Heart left ventricle (tissue), 16 donors: ENCODE measurements around the gene VANGL1. TPM values are rescaled to one million over a fixed set of nuclear protein-coding genes. Genes with fewer than 3 reads are reported as not detected.
A peak's percentile ranks its signal among the peaks of the same experiment; 100 is the strongest.

Experiments
- ATAC-seq, 4 donors: fragments of 200-7000 bp; cut with Tn5 transposase; one replicate each; pipeline ENCODE4 v1.9.1; 2020 to 2022; ENCODE audit warnings: moderate library complexity in 4 of 4, mild to moderate bottlenecking in 3 of 4, moderate number of reproducible peaks in 1 of 4
- DNase-seq, 5 donors: peaks; one replicate each; pipeline ENCODE4 v3.0.0-alpha.2; 2020
- H3K27ac ChIP-seq, 12 donors: fragments of 200-600 bp; sonication (generic) in 4 of 12; one replicate each; pipeline versions ENCODE4 v1.5.0 to v1.8.0; 2016 to 2022; ENCODE audit warnings: mild to moderate bottlenecking in 2 of 12
- H3K27me3 ChIP-seq, 9 donors: fragments of 200-600 bp; sonication (generic) in 2 of 9; one replicate each; pipeline versions ENCODE4 v1.5.1 to v1.8.0; 2016 to 2022; ENCODE audit warnings: mild to moderate bottlenecking in 3 of 9
- H3K36me3 ChIP-seq, 9 donors: fragments of 200-600 bp; sonication (generic) in 2 of 9; one replicate each; pipeline versions ENCODE4 v1.5.0 to v1.8.0; 2018 to 2022; ENCODE audit warnings: mild to moderate bottlenecking in 2 of 9
- H3K4me1 ChIP-seq, 12 donors: fragments of 200-600 bp; sonication (generic) in 4 of 12; one replicate each; pipeline versions ENCODE4 v1.5.0 to v1.8.0; 2016 to 2022; ENCODE audit warnings: mild to moderate bottlenecking in 3 of 12
- H3K4me3 ChIP-seq, 12 donors: fragments of 200-600 bp; sonication (generic) in 4 of 12; one replicate each; pipeline versions ENCODE4 v1.5.0 to v1.8.0; 2017 to 2022; ENCODE audit warnings: mild to moderate bottlenecking in 9 of 12, moderate library complexity in 4 of 12
- H3K9me3 ChIP-seq, 12 donors: fragments of 200-600 bp; sonication (generic) in 4 of 12; one replicate each; pipeline versions ENCODE4 v1.5.0 to v1.8.0; 2016 to 2022; ENCODE audit warnings: mild to moderate bottlenecking in 1 of 12
- CTCF ChIP-seq, 12 donors: fragments of 200-600 bp; sonication (generic) in 4 of 12; IDR thresholded peaks; one replicate each; pipeline versions ENCODE4 v1.5.0 to v1.8.0; 2018 to 2022; ENCODE audit warnings: antibody characterized with exemption in 12 of 12, mild to moderate bottlenecking in 5 of 12
- POLR2A ChIP-seq, 2 donors: fragments of 450-650 bp; IDR thresholded peaks; one replicate each; pipeline ENCODE4 v1.6.1; 2017; ENCODE audit warnings: antibody characterized with exemption in 2 of 2, mild to moderate bottlenecking in 2 of 2, moderate library complexity in 2 of 2
- WGBS, 4 donors: extraction: QIAGEN DNeasy Blood & Tissue Kit in 2 of 4; methylation state at CpG; one replicate each; pipeline versions ENCODE4 v1.1.5 to v1.1.7; 2013 to 2018; 5-methylcytosine and 5-hydroxymethylcytosine counted together
- intact Hi-C, 10 donors: fragments of 100-400 bp; cut with DNase I; formaldehyde crosslinking; loops; one replicate each; pipeline versions ENCODE4 v1.11.1 to v1.14.2; 2022
- polyA plus RNA-seq, 2 donors: library from polyadenylated mRNA; stranded (reverse); fragments of 200-250 nt; gene quantifications; one replicate each; pipeline ENCODE4 v1.2.3, GENCODE V29; 2013
- total RNA-seq, 9 donors: library from RNA; depleted of rRNA in 2 of 9; stranded (reverse); fragments of >200 nt in 2 of 9; fragmentation: NEBNext Ultra II Directional in 3 of 9; extraction: Animal tissue kit (Norgen Biotek cat#: 25700) in 3 of 9; gene quantifications; one replicate each; pipeline versions ENCODE4 v1.1.0 to v1.2.4, GENCODE V29; 2016 to 2023
- donor health status: ischemic (EF 13 %, LVEDD 7.1; RV severe dilation, severe dysfunction).
- donor health status: healthy with polysubstance abuse.
- donor health status: DM: no; HTN: yes; CAD: no.
- donor health status: DM: no; HTN: no; CAD: no.
- donor health status: ischemic (EF 25% LVEDD 6.9; RV normal size, moderate dysfunction).
- donor health status: ischemic (EF 25% LVEDD 5.7; RV mildly dilated, moderate dysfunction).
- donor health status: healthy.
- donor health status: DM: yes; HTN: yes; CAD: no.
- donor health status: ischemic (EF 35%, LVEDD 5.7; RV mildly dilated, moderate dysfunction).
- donor health status: nonischemic (EF 11% LVEDD 7.7; RV severe dilation, severe dysfunction).
- donor health status: DM: yes; HTN: yes; CAD: no.
- donor health status: PGD.
- donor health status: ischemic (EF 29% LVEDD 5.4; RV normal size, mild dysfunction).
- donor health status: nonischemic (EF 23%, LVEDD 6.1; RV moderate dilation, normal function).

VANGL1 gene
- total and polyA plus RNA-seq, 11 donors: 1.4 to 11.5 (median 6.9) TPM

- intact Hi-C loops: loop anchor here in 1 of 10 donors (2.0 kb wide), 1 partner anchor 68 kb away; no protein-coding TSS in a partner anchor
- no peaks in the 10 kb centered on the region for H3K27me3 ChIP-seq
- 80 to 89% (median 85%) methylated on average over 7 of the region's 7 CpGs for WGBS, 4 donors
- H3K4me3 ChIP-seq: no peak overlapping the region
- H3K36me3 ChIP-seq: peaks cover 0 to 3% (median 0%) of the 10 kb centered on the region in 9 donors
- no peak overlapping the region for H3K27ac ChIP-seq
- no peaks in the 10 kb centered on the region for H3K9me3 ChIP-seq
- ATAC-seq (no peak), DNase-seq (no peak)
- TF ChIP-seq CTCF (IDR thresholded peaks at IDR 0.05) (no peak), POLR2A (IDR thresholded peaks at IDR 0.05) (no peak)
- H3K4me1 ChIP-seq: peaks cover 0 to 62% (median 33%) of the 10 kb centered on the region in 12 donors
These were observed 34.9 kb downstream of the VANGL1 start for GRCh38 chr1:115676498-115677181.

- Histone ChIP-seq H3K4me1 (peaks cover 0 to 57% (median 31%) of the 10 kb centered on the region in 12 donors), H3K9me3 (no peaks in the 10 kb centered on the region), H3K27ac (no peak overlapping the region), H3K4me3 (no peak overlapping the region), H3K36me3 (peaks cover 0 to 3% (median 0%) of the 10 kb centered on the region in 9 donors), H3K27me3 (no peaks in the 10 kb centered on the region)
- 51 to 61% (median 59%) methylated on average over 3 of the region's 3 CpGs for WGBS, 4 donors
- intact Hi-C loops: loop anchor here in 1 of 10 donors (2.0 kb wide), 1 partner anchor 68 kb away; no protein-coding TSS in a partner anchor
- TF ChIP-seq CTCF (IDR thresholded peaks at IDR 0.05) (no peak), POLR2A (IDR thresholded peaks at IDR 0.05) (no peak)
- ATAC-seq: no peak
- no peak for DNase-seq
These were observed 35.4 kb downstream of the VANGL1 start for GRCh38 chr1:115677182-115677555.

- Histone ChIP-seq H3K4me3 (no peak overlapping the region), H3K27ac (peak overlapping the region in 1 of 12 donors; percentile 69), H3K36me3 (peaks cover 0 to 6% (median 0%) of the 10 kb centered on the region in 9 donors), H3K4me1 (peaks cover 0 to 53% (median 29%) of the 10 kb centered on the region in 12 donors), H3K27me3 (no peaks in the 10 kb centered on the region), H3K9me3 (no peaks in the 10 kb centered on the region)
- DNase-seq (no peak), ATAC-seq (no peak)
- no peak for TF ChIP-seq POLR2A (IDR thresholded peaks at IDR 0.05)
- TF ChIP-seq CTCF (IDR thresholded peaks at IDR 0.05): peak in 2 of 12 donors; percentile 12 to 31
- 93 to 100% (median 97%) methylated on average over 1 of the region's 1 CpG for WGBS, 4 donors
- intact Hi-C loops: loop anchor here in 1 of 10 donors (2.0 kb wide), 1 partner anchor 69 kb away; no protein-coding TSS in a partner anchor
These were observed 35.8 kb downstream of the VANGL1 start for GRCh38 chr1:115677565-115677964.

GRCh38 chr1:115678141-115678540, 36.4 kb downstream of the VANGL1 start:
- H3K9me3 ChIP-seq: no peaks in the 10 kb centered on the region
- DNase-seq (no peak), ATAC-seq (no peak)
- H3K4me1 ChIP-seq: peaks cover 0 to 47% (median 24%) of the 10 kb centered on the region in 12 donors
- intact Hi-C loops: no loop called here
- WGBS, 4 donors: 72 to 79% (median 77%) methylated on average over 5 of the region's 5 CpGs
- H3K27ac ChIP-seq: peak overlapping the region in 1 of 12 donors; percentile 69
- peaks cover 0 to 12% (median 0%) of the 10 kb centered on the region in 9 donors for H3K36me3 ChIP-seq
- no peak overlapping the region for H3K4me3 ChIP-seq
- H3K27me3 ChIP-seq: no peaks in the 10 kb centered on the region
- TF ChIP-seq POLR2A (IDR thresholded peaks at IDR 0.05) (no peak), CTCF (IDR thresholded peaks at IDR 0.05) (no peak)
